ENCODE data around the gene CEP41.
A peak's percentile ranks its signal among the peaks of the same experiment; 100 is the strongest.

The CEP41 gene

DNA sequence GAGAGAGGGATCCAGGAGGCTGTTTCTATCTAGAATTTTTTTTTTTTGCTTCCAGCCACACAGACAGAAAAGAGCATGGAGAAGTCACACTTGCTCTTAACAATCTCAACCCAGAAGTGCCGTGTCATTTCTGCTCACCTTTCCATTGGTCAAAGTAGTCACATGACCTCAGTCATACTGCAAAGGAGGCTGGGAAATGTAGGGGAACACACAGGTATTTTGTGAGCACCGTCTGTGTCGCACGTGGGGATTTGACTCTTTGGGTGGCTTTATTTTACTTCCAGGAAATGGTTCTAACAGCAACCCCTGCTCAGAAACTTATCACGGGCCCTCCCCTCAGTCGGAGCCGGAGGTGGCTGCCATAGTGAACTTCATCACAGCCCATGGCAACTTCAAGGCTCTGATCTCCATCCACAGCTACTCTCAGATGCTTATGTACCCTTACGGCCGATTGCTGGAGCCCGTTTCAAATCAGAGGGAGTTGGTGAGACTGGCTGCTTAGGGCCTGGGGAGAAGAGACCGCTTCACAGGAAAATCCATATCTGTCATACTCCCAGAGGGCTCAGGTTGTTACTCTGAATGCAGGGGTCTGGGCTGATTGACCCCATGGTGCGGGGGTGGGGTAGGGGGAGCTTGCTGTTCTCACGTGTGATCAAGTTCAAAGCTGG is 73.6 kb downstream of the CEP41 start:
- no peak for DNase-seq

DNA sequence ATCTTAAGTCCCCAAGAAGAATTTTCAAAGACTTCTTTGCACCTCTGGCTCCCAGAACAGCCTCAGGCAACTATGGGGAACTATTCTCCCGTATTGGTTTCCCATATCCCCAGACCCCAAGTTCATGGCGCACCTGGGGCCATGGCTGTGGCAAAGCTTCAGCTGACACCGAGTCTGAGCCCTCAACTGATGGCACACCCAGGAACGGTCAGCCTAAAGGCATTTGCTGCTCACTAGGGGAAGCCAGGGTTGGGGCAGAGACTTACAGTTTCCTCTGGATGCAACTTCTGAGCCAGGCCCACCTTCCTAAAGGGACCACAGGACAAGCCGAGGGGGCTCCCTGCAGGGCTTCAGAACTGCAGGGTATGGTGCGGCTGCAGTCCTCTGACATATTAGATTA is 74.3 kb downstream of the CEP41 start:
- DNase-seq, result no peak

DNA sequence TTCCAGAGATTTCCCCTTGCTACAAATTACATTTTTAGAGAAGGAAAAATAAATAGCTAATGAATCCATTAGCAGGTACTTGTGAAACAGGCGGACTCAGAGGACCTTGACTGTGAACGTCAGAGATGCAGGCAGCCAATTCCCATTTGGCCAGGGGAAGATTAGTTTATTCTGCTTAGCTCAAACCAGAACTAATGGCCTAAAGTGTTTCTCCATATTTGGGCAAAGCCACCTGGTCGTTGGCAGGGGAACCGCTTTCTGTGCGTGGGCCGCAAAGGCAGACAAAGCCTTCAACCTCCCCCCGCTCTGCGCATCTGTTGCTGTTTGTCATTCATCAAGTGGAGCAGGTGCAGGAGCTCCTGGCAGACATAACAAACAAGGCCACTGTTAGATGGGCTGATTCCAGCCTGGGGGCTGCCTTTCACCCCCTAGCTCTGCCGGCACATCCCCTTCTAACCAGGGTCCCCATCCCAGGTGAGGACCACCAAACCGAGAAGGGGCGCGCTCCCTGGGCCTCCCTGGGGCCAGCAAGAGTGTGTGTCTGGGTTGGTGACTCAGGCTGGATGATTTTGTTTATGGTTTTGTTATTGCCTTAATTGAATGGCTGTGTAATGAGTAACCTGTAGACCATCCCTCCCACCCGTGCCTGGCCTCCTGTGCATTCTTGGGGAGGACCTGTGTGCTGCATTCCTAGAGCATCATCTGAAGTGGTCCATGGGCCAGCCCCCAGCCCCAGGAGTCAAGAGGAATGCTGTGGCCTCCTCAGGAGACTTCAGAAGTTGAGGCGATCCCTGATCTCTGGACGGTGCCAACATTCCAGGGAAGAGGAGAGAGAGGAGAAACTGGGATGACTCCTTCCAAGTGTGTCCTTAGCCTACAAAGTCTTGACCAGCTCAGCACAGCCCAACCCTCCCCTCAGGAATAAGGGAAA is 75.0 kb downstream of the CEP41 start:
- peak; percentile 61 to 79 for DNase-seq

DNA sequence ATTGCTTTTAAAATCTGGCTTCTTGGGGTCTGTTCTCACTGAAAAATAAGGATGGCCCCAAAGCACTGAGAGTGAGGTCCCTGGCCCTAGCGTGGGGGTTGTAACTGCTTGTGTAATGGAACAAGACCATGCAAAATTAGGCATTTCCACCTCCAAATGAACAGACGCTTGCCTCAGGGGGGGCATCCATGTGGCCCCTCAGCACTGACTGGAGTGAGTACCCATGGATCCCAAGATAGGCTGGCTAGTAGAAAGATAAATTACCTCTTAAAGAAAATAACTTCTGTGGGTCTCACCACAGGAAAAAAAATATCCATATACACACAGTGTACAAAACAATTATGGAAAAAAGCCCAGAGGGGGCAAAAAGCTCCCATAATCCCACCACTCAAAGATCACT is 75.7 kb downstream of the CEP41 start:
- no peak for DNase-seq

DNA sequence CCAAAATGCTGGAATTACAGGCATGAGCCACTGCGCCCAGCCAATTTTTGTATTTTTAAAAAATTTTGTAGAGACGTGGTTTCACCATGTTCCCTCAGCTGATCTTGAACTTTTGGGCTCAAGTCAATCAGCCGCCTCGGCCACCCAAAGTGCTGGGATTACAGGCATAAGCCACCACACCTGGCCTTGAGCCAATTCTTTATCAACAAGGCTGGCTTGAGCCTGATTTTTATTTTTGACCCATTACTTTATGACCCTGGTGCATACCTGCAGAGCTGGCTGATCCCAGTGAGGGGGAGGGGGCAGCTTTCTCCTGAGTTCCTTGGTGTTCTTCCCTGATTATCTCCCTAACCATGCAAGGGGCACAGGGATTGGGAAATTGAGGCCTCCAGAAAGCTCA is 76.4 kb downstream of the CEP41 start:
- no peak for DNase-seq

DNA sequence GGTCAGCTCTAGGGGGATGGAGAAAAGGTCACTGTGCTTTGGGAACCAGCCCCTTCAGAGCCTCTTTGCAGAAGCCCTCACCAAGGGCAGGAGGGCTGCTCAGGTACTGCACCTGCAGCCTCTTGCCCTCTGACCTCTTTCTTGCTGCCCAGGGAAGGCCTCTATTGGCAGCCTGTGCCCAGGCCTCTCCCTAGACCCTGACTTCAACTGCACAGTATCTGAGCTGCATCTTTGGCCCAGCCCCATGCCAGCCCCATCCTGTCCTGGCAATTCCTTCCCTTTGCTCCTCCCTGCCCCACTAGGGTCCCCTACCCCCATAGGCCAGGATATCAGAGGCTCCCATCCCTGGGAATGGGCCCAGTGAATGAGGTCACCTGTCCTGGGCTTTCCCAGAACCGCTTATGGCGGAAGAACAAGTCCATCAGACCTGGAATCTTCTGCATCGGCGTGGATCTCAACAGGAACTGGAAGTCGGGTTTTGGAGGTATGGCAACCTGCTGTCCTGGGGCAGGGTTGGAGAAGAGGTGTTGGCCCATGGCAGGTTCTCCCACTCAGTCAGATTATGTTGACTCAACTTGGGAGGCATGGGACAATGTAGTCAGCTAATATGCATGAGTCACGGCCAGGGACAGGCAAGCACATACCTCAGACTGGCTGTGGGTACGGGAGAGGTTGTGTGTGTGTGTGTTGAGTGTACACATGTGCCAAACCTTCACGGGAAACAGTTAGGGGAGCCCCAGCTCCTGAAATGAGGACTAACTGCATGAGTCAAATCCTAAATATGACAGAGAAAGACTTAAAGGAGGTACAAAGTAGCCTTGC is 77.6 kb downstream of the CEP41 start:
- no peak for DNase-seq

DNA sequence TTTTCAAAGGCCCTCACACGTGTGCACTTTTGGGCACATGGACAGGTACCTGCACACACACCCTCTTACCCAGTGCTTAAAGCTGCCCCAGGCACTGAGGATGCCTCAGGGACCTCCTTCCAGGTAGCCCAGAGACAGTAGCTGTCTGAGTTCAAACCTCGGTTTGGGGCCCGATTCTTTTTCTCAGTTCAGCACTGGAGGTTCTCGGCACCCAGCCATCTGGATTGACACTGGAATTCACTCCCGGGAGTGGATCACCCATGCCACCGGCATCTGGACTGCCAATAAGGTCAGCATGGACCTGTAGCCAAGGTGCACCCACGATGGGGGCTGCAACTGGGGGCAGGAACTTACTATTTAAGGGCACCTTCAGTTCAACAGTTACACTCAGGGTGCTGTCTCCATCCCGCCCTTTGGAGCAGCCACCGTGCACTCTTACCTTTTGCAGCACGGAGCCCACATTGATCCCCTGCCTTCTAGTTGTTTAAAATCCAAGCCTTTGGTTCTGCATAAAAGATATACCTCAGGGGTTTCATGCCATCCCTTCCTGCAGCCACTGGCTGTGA is 78.5 kb downstream of the CEP41 start:
- DNase-seq, result no peak

DNA sequence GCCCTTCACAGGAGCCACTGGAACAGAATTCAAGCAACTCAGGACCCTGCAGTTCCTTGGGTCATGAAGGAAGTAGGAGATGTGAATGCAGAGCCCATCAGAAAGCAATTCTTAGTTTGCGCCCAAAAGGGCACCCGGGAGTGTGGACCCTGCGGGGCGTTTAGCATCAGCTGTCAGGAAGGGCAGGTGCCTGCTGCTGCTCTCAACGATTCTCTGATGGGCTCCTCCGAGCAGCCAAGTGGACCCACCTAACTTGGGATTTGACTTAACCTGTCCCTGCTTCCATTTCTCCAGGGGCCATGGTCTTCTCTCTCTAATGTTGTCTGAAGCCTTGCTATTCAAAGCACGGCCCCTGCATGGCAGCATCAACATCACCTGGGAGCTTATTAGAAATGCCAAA is 79.1 kb downstream of the CEP41 start:
- no peak for DNase-seq

DNA sequence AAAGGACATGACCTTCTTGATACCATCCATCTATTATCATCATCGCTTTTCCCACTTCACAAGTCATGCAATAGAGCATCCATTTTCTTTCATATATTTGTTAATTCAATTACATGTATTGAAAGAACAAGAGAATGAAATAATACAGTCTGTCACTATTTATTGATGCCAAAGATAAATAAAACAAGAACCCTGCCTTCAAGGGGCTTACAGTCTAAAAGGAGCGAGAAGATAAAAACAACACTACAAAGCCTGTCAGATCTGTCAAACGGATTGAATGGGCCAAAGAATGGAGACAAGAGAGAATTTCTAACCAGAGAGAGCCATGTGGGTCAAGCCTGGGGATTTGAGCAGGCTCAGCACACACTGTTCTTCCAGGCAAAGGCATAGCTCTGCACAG is 80.3 kb downstream of the CEP41 start:
- DNase-seq, result no peak

DNA sequence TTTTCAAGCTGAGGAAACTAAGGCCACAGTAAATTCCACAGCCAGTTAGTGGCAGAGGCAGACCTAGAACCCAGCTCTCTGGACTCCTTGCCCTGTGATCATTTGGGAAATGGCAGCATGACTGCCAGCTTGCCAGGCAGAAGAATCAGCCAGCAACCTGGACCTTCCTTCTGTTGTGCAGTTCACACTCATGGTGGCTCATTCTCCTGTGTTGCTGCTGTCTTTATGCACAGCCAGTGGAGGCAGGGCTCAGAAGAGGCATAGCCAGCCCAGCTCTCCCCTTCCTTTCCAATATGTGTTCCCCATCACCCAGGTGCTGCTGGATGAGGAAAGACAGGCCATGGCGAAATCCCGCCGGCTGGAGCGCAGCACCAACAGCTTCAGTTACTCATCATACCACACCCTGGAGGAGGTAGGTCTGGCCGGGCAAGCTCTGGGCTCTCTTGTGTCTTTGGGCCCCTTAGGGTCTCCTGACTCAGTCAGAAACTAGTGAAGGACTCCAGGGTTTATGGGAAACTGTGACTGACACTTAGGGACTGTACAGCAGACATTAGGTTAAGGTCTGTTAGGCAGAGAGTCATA is 81.4 kb downstream of the CEP41 start:
- no peak for DNase-seq

DNA sequence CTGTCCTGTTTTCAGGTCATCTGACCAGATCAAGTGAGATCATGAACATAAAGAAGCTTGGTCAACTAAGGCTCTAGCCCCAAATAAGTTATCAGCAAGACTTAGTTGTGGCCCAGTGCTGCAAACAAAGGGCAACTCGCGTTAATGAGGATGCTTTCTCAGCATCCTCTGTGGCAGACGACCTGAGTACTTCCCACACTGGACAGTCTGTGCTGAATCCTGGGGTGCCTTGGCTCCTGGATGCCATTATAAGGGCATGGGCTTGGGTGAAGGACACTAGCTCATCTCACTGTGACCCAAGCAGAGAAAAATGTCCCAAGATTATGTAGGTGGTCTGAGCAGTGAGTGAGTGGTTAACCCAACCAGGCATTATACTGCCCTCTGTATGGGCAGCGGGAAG is 82.3 kb downstream of the CEP41 start:
- no peak for DNase-seq

DNA sequence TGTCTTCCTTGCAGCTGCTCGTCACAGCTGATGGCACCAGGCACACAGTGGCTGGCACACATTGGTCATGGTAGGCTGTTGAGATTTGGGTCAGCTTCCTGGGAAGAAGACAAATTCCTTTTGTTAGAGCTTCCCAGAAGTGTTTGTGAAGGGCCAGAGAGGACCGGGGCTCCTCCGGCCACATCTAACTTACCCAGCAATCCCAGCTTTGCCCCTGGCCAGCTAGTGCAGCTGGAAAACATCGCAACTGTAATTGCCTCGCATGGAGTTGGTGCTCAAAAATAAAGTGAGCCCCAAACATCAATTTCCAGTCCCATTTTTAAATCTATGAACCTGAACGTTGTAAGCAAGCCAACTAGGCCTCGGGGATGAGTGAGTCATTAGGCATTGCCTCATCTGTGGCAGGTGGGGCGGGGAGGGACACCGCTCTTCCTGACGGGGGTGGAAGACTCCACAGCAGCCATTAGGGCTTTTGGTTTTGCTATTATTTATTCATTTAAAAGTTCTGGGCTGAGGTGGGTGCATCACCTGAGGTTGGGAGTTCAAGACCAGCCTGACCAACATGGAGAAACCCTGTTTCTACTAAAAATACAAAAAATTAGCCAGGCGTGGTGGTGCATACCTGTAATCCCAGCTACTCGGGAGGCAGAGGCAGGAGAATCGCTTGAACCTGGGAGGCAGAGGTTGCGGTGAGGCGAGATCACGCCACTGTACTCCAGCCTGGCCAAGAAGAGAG is 83.8 kb downstream of the CEP41 start:
- no peak for DNase-seq

DNA sequence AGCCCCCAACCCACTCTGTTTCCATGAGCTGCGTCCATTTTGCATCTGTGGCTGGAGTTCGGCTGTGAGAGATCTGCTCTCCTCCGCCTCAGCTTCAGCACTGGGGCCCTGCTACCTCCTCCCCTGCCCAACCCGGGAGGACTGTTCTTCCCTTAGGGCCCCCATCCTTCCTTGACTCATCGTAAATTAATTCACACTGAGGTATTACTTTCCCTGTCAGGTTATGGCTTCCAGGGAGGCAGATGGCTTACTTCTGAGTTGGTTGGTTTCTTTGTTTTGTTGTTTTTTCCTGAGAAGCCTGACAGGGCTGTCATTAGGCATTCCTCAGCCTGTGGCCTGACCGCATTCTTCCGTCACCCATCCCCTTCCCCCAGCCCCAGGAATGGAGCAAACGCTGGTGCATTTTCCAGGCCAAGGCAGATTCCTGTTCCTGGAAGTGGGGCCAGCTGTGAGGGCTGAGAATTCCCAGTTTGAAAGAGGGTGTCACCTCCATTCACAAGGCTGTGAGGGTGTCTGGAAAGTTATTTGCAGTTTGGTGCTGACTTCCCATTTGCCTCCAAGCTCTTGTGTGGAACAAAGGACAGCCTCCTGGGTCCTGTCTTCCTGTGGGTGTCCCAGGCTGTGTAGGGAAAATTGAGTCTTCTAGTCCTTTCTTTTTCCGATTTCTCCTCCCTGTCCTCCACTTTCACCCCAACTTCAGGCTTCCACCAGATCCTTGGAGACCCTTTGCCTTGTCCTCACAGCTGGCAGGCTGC is 84.5 kb downstream of the CEP41 start:
- no peak for DNase-seq

DNA sequence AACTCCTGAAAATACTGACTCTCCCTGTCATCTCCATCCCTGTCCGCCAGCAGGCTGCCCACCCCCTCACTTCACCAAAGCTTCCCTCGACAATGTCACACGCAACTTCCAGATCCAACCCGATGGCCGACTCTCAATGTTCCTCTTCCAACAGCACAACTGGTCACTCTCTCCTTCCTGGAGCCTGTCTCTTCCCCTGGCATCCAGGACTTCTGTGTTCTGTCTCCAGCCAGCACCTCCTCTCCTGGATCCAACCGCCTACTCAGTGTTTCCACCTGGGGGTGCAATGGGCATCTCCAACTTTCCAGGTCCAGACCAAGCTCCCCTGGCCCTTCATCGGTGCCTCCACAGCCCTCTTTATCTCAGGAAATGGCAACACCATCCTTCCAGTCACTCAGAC is 87.6 kb downstream of the CEP41 start:
- no peak for DNase-seq

DNA sequence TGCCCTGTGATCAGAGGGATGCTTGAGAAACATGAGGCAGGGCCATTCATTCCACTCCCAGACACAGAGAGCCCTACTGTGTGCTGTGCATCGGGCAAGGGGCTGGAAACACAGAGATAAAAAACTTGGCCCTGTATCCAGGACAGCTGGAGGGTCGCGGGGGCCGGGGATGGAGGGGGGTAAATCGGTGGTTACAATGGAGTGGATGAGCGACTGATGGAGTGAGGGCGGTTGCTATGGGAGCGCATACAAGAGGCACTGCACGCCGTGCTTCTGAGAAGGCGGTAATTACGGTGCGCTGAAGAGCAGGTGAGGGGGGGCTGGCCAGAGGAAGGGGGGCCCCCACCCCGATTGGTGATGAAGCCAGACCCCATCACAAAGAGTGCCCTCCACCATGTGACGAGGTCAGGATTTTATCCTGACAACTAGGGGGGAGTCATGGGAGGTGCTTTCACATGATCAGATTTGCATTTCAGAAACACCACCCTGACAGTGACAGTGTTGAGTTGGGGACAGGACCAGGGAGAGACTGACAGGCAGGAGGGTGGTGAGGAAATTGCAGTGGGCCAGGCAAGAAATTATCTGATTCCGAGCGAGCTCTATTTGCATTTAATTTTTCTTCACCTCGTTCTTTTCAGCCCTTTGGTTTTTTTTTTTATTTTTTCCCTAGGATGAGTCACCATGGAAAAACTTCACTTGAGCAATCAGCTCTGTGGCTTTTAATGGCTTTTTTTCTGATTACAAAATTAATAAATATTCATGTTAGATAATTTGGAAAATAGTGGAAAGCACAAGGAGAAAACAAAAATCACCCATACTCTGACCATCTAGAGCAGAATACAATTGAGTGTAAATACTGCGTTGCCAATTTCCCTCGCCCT is 88.4 kb downstream of the CEP41 start:
- DNase-seq, result peak in 1 of 2 experiments; percentile 39

DNA sequence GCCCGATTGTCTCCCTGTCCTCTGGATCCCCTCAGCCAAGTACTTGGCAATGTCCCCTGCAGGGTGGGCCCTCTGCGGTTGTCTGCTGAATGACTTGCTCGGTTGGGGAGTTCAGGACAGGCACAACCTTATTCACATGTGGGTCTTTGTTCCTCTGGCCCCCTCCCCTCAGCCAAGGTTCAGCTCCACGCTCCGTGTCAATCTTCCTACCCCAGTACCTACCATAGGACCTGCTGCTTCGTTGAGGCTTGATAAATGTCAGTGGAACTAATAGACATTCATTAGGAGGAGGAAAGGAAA is 89.1 kb downstream of the CEP41 start:
- DNase-seq, result no peak

DNA sequence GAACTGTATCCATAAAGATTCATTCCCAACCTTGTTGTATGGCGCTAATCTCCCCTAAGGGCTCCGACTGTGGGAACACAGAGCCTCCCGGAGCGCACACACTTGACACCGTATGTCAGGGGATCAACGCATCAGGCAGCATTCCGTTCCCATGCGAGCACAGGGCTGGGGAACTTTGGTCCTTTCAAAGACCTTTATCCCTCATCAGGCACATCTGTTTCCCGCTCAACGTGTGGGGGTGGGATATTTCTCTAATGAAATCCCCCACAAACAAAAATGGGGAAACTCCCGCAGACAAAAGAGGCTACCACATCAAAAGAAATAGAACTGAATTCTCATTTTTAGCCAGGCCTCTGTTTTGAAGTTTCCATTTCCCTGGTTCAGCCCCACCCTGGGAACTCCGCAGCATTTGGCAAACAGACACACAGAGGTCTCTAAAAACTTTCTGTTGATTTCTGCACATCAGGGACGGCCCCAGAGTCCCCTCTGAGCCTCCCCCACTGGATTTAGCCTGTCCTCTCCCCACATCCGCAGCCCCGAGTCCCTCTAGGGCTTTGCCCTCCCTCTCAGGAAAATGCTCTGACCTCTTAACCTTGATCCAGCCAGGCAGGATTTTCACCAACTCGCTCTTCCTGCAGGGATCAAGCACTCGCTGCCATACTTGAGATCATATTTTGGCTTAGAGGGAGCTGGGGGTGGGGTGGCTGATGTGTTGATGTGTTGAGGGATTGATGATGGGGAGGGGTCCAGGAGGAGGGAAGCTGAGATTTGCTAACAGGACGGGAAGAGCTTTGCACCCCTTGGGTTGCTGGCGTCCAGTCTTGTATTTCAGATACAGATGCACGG is 89.6 kb downstream of the CEP41 start:
- DNase-seq, result no peak

DNA sequence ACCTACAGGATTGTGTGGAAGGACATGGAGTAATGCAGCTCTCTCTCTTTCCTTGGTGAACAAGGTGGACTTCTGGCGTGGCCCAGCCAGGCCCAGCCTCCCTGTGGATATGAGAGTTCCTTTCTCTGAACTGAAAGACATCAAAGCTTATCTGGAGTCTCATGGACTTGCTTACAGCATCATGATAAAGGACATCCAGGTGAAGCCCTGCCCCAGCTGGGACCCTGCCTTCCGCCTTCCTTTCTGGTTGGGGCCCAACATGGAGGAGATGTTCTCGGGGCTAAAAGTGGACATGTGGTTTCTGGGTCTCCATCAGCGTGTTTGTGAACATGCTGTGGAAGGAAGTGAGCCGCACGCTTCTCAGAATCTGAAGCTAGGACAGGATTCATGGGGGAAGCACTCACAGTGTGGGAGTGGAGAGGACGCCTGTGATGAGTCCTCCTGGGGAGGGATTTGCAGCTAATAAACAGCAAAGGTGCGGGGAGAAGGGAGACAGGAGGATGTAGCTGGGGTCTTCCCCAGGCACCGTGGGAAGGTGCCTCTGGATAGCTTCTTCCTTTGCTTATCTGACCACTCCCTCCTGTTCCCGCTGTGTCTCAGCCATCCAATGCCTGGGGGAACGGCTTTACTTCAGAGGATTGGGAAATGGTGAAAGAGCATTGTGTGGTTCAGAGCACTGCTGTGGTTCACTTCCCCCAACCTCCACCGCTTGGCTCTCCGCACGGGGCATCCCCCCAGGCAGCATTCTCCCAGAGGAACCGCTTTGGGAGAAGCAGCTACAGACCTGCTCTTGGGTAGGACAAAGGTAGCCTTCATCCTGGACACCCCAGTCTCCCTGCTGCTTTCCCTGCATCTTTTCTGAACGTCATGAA is 90.7 kb downstream of the CEP41 start:
- no peak for DNase-seq
